CD4-positive, alpha-beta T cell (primary cell): Measurements from ENCODE around the gene FAM53B. TPM values are rescaled to one million over a fixed set of nuclear protein-coding genes. Genes with fewer than 3 reads are reported as not detected.
A peak's percentile ranks its signal among the peaks of the same experiment; 100 is the strongest.

Source experiments
- ATAC-seq: fragments of 200-7000 bp; cut with Tn5 transposase; one replicate; pipeline ENCODE4 v1.10.0; 2022; ENCODE audit warnings: mild to moderate bottlenecking; ENCODE audit not compliant: poor library complexity
- CTCF ChIA-PET: fragments of 350-600 bp; sonication (Branson Sonifier 250); formaldehyde crosslinking; loops from one replicate; lab custom pipeline; 2021; ENCODE audit warnings: antibody characterized with exemption, inconsistent platforms; lab: Charles Lee
- POLR2A ChIA-PET: fragments of 350-600 bp; sonication (Branson Sonifier 250); formaldehyde crosslinking; loops from one replicate; lab custom pipeline; 2021; ENCODE audit warnings: antibody characterized with exemption, inconsistent platforms; lab: Charles Lee
- DNase-seq, 14 experiments: peaks; one replicate each; pipeline ENCODE4 v3.0.0-alpha.2; 2013 to 2020; ENCODE audit warnings: mixed read lengths in 2 of 14
- H3K27ac ChIP-seq, 2 donors: one replicate each; pipeline versions ENCODE4 v1.5.1 to v1.7.0; 2013; ENCODE audit warnings: low read length in 2 of 2, low read depth in 1 of 2, mild to moderate bottlenecking in 1 of 2
- H3K27me3 ChIP-seq, 2 experiments: 1 replicate in 1 of 2; 2 replicates in 1 of 2; pipeline versions ENCODE4 v1.6.1 to v1.7.0; 2013; ENCODE audit warnings: low read length in 2 of 2, control low read depth in 1 of 2, mild to moderate bottlenecking in 1 of 2, moderate library complexity in 1 of 2; ENCODE audit not compliant: insufficient read depth in 2 of 2, control insufficient read depth in 1 of 2
- H3K36me3 ChIP-seq: one replicate; pipeline ENCODE4 v1.6.1; 2013; ENCODE audit warnings: low read length, control low read depth; ENCODE audit not compliant: insufficient read depth
- H3K4me1 ChIP-seq: one replicate; pipeline ENCODE4 v1.6.1; 2013; ENCODE audit warnings: low read length, control low read depth; ENCODE audit not compliant: insufficient read depth
- H3K4me3 ChIP-seq: one replicate; pipeline ENCODE4 v1.5.1; 2013; ENCODE audit warnings: mild to moderate bottlenecking, low read length, moderate library complexity
- H3K9me3 ChIP-seq, 2 experiments: 1 replicate in 1 of 2; 2 replicates in 1 of 2; pipeline versions ENCODE4 v1.6.1 to v1.7.0; 2013; ENCODE audit warnings: low read length in 2 of 2, mild to moderate bottlenecking in 2 of 2, control low read depth in 1 of 2, moderate library complexity in 1 of 2; ENCODE audit not compliant: control insufficient read depth in 1 of 2, insufficient read depth in 1 of 2
- H3K27ac Mint-ChIP-seq: one replicate; pipeline ENCODE4 v1.8.0; 2020; ENCODE audit warnings: mixed read lengths
- H3K27me3 Mint-ChIP-seq: one replicate; pipeline ENCODE4 v1.8.0; 2021; ENCODE audit warnings: mixed read lengths
- H3K36me3 Mint-ChIP-seq: one replicate; pipeline ENCODE4 v1.8.0; 2021; ENCODE audit warnings: low read depth, mixed read lengths
- H3K4me1 Mint-ChIP-seq: one replicate; pipeline ENCODE4 v1.8.0; 2021; ENCODE audit warnings: low read depth, mixed read lengths
- H3K4me3 Mint-ChIP-seq: one replicate; pipeline ENCODE4 v1.8.0; 2020; ENCODE audit warnings: mild to moderate bottlenecking, mixed read lengths
- H3K9me3 Mint-ChIP-seq: one replicate; pipeline ENCODE4 v1.8.0; 2020; ENCODE audit warnings: mixed read lengths
- CTCF ChIP-seq: fragments of 200-600 bp; IDR thresholded peaks from one replicate; pipeline ENCODE4 v1.8.0; 2022; ENCODE audit warnings: antibody characterized with exemption, mild to moderate bottlenecking
- intact Hi-C, 2 experiments: fragments of 100-400 bp; cut with DNase I in 1 of 2; cut with micrococcal nuclease in 1 of 2; formaldehyde crosslinking; loops; one replicate each; pipeline versions ENCODE4 v1.15.1 to v1.9.0; 2023 to 2025; cut with DNase I, micrococcal nuclease
- total RNA-seq, 174 experiments: library from RNA in 2 of 174; stranded (reverse) in 2 of 174; gene quantifications; one replicate each; pipeline ENCODE4 v1.2.3 and lab custom pipeline; 2021 to 2026

Gene FAM53B
- total RNA-seq, 2 experiments from 2014 or later: 32.9 to 33.6 TPM

- intact Hi-C loops: no loop called here
- no peak for TF ChIP-seq CTCF
- peak overlapping the region; percentile 89 for H3K27ac Mint-ChIP-seq
- no peak overlapping the region for H3K4me3 Mint-ChIP-seq
- H3K9me3 Mint-ChIP-seq: no peaks in the 10 kb centered on the region
- POLR2A ChIA-PET: interaction anchor here (0.9 to 6.8 kb wide), 2 partner anchors 65 to 90 kb away, joined by 3 to 72 read pairs; no protein-coding TSS in a partner anchor
- peaks cover 12% of the 10 kb centered on the region for H3K36me3 Mint-ChIP-seq
- CTCF ChIA-PET: no interaction called here
- DNase-seq: no peak
- no peaks in the 10 kb centered on the region for H3K27me3 Mint-ChIP-seq
- H3K36me3 ChIP-seq: peaks cover 16% of the 10 kb centered on the region
- H3K4me3 ChIP-seq: no peak overlapping the region
- peaks cover 96% of the 10 kb centered on the region for H3K4me1 ChIP-seq
- H3K9me3 ChIP-seq: no peaks in the 10 kb centered on the region
- H3K27ac ChIP-seq: peak overlapping the region; percentile 22 to 50
- peaks cover 92% of the 10 kb centered on the region for H3K4me1 Mint-ChIP-seq
- ATAC-seq: no peak
- no peaks in the 10 kb centered on the region for H3K27me3 ChIP-seq
Measured at GRCh38 chr10:124652200-124652599, 92.0 kb downstream of the FAM53B start.

- peak in 3 of 14 experiments; percentile 32 to 43 (median 39) for DNase-seq
- Histone ChIP-seq H3K9me3 (no peaks in the 10 kb centered on the region), H3K27me3 (no peaks in the 10 kb centered on the region), H3K36me3 (peaks cover 18% of the 10 kb centered on the region), H3K4me1 (peaks cover 100% of the 10 kb centered on the region), H3K4me3 (peak overlapping the region; percentile 19), H3K27ac (peak overlapping the region; percentile 17 to 50)
- Mint-ChIP-seq H3K27ac (peak overlapping the region; percentile 89), H3K27me3 (no peaks in the 10 kb centered on the region), H3K4me3 (peak overlapping the region; percentile 15), H3K4me1 (peaks cover 93% of the 10 kb centered on the region), H3K36me3 (peaks cover 12% of the 10 kb centered on the region), H3K9me3 (no peaks in the 10 kb centered on the region)
- no peak for TF ChIP-seq CTCF
- ATAC-seq: no peak
- ChIA-PET CTCF (interaction anchor here (0.9 to 1.5 kb wide), 6 partner anchors 14 to 90 kb away, joined by 3 to 5 read pairs (median 4); no protein-coding TSS in a partner anchor), POLR2A (interaction anchor here (0.7 to 6.8 kb wide), 4 partner anchors 27 to 90 kb away, joined by 3 to 72 read pairs (median 12); no protein-coding TSS in a partner anchor)
- intact Hi-C loops: loop anchor here in 1 of 2 experiments (2.0 kb wide), 1 partner anchor 19 kb away; no protein-coding TSS in a partner anchor
Measured at GRCh38 chr10:124651402-124651891, 92.7 kb downstream of the FAM53B start.

GRCh38 chr10:124650820-124651401 is 93.3 kb downstream of the FAM53B start:
- Mint-ChIP-seq H3K27ac (peak overlapping the region; percentile 89), H3K27me3 (no peaks in the 10 kb centered on the region), H3K36me3 (peaks cover 11% of the 10 kb centered on the region), H3K9me3 (no peaks in the 10 kb centered on the region), H3K4me1 (peaks cover 93% of the 10 kb centered on the region), H3K4me3 (peak overlapping the region; percentile 59)
- ChIA-PET POLR2A (interaction anchor here (0.7 to 6.8 kb wide), 4 partner anchors 28 to 91 kb away, joined by 3 to 72 read pairs (median 12); no protein-coding TSS in a partner anchor), CTCF (interaction anchor here (0.9 to 1.5 kb wide), 7 partner anchors 14 to 90 kb away, joined by 3 to 5 read pairs (median 4); no protein-coding TSS in a partner anchor)
- Histone ChIP-seq H3K4me3 (peak overlapping the region; percentile 19), H3K36me3 (peaks cover 18% of the 10 kb centered on the region), H3K9me3 (no peaks in the 10 kb centered on the region), H3K27ac (peak overlapping the region; percentile 17 to 50), H3K4me1 (peaks cover 100% of the 10 kb centered on the region), H3K27me3 (no peaks in the 10 kb centered on the region)
- peak; percentile 48 for ATAC-seq
- intact Hi-C loops: loop anchor here in 1 of 2 experiments (2.0 kb wide), 1 partner anchor 20 kb away; no protein-coding TSS in a partner anchor
- no peak for TF ChIP-seq CTCF
- peak in 13 of 14 experiments; percentile 53 to 86 (median 67) for DNase-seq
